K562 (cell line): ENCODE results near the gene BNIPL. TPM values are rescaled to one million over a fixed set of nuclear protein-coding genes. Genes with fewer than 3 reads are reported as not detected.

Experiments
- ATF1 ChIP-seq, 2 experiments: fragments of 450-650 bp in 1 of 2; IDR thresholded peaks; 2 replicates each; pipeline ENCODE4 v1.6.1; 2016; ENCODE audit warnings: missing compliant biosample characterization in 1 of 2, missing genetic modification characterization in 1 of 2
- CBFA2T2 ChIP-seq: fragments of 450-650 bp; conservative IDR thresholded peaks from 2 replicates; pipeline ENCODE4 v1.6.1; 2017; ENCODE audit warnings: mild to moderate bottlenecking
- EWSR1 ChIP-seq: fragments of 450-650 bp; IDR thresholded peaks from 2 replicates; pipeline ENCODE4 v1.6.1; 2018; ENCODE audit warnings: borderline replicate concordance, mild to moderate bottlenecking, low read depth, moderate library complexity; ENCODE audit not compliant: partially characterized antibody
- FOXA1 ChIP-seq: fragments of 450-650 bp; IDR thresholded peaks from 2 replicates; pipeline ENCODE4 v1.6.1; 2016; ENCODE audit warnings: mild to moderate bottlenecking, borderline replicate concordance
- HMG20A ChIP-seq: fragments of 450-650 bp; formaldehyde crosslinking; conservative IDR thresholded peaks from 2 replicates; pipeline ENCODE4 v1.4.0; 2020; ENCODE audit warnings: mild to moderate bottlenecking, mixed read lengths
- ILK ChIP-seq: fragments of 450-650 bp; IDR thresholded peaks from 2 replicates; pipeline ENCODE4 v1.6.1; 2016; ENCODE audit warnings: missing genetic modification characterization, low read depth, mild to moderate bottlenecking, missing compliant biosample characterization, moderate library complexity, borderline replicate concordance
- KAT7 ChIP-seq: sonication (generic); formaldehyde crosslinking; IDR thresholded peaks from 2 replicates; pipeline ENCODE4 v1.8.0; 2022; ENCODE audit warnings: missing genetic modification reagents, mild to moderate bottlenecking, borderline replicate concordance
- MCM7 ChIP-seq, 2 experiments: fragments of 450-650 bp; IDR thresholded peaks; 2 replicates each; pipeline ENCODE4 v1.6.1; 2016 to 2018
- PCBP2 ChIP-seq: fragments of 200-400 bp; formaldehyde crosslinking; IDR thresholded peaks from 2 replicates; pipeline ENCODE4 v1.6.1; 2018; ENCODE audit warnings: low read length, low read depth, mild to moderate bottlenecking, moderate library complexity; ENCODE audit not compliant: poor library complexity, severe bottlenecking
- RFX5 ChIP-seq: IDR thresholded peaks from 2 replicates; pipeline ENCODE4 v1.6.1; 2011; ENCODE audit warnings: low read depth, mild to moderate bottlenecking, improper control_type of control experiment, low read length
- SMARCC2 ChIP-seq: fragments of 450-650 bp; IDR thresholded peaks from 2 replicates; pipeline ENCODE4 v1.6.1; 2017; ENCODE audit warnings: antibody characterized with exemption, moderate library complexity, mild to moderate bottlenecking, low read depth
- SMARCE1 ChIP-seq: fragments of 450-650 bp; IDR thresholded peaks from 2 replicates; pipeline ENCODE4 v1.7.1; 2016; ENCODE audit warnings: mild to moderate bottlenecking
- SP2 ChIP-seq: IDR thresholded peaks from 2 replicates; pipeline ENCODE4 v1.6.1; 2011; ENCODE audit warnings: mild to moderate bottlenecking, low read depth, low read length, moderate library complexity; ENCODE audit not compliant: poor library complexity, severe bottlenecking; ENCODE audit errors: extremely low read depth
- STAG1 ChIP-seq: sonication (generic); formaldehyde crosslinking; IDR thresholded peaks from 2 replicates; pipeline ENCODE4 v1.5.0; 2020; ENCODE audit warnings: missing genetic modification reagents, borderline replicate concordance
- TARDBP ChIP-seq: fragments of 450-650 bp; IDR thresholded peaks from 2 replicates; pipeline ENCODE4 v1.6.1; 2016
- TCF7L2 ChIP-seq: fragments of 150-350 bp; IDR thresholded peaks from 2 replicates; pipeline ENCODE4 v1.6.1; 2016; ENCODE audit warnings: low read depth, mild to moderate bottlenecking, low read length, moderate library complexity
- ZBED1 ChIP-seq: IDR thresholded peaks from 2 replicates; pipeline ENCODE4 v1.6.1; 2014
- ZBTB1 ChIP-seq: sonication (generic); formaldehyde crosslinking; IDR thresholded peaks from 2 replicates; pipeline ENCODE4 v1.8.1; 2023; ENCODE audit warnings: missing genetic modification reagents, low read depth, mild to moderate bottlenecking, borderline replicate concordance
- ZKSCAN1 ChIP-seq: fragments of 150-350 bp; IDR thresholded peaks from 2 replicates; pipeline ENCODE4 v1.6.1; 2016; ENCODE audit warnings: low read depth, low read length
- ZNF174 ChIP-seq: fragments of 250-450 bp; sonication (Bioruptor Pico); IDR thresholded peaks from 2 replicates; pipeline ENCODE4 v1.4.0; 2020; ENCODE audit warnings: mild to moderate bottlenecking
- ZNF431 ChIP-seq: sonication (generic); formaldehyde crosslinking; IDR thresholded peaks from 2 replicates; pipeline ENCODE4 v1.8.0; 2022; ENCODE audit warnings: mild to moderate bottlenecking, missing genetic modification reagents
- ZNF583 ChIP-seq: fragments of 250-450 bp; sonication (Bioruptor Pico); IDR thresholded peaks from 2 replicates; pipeline ENCODE4 v1.4.0; 2020
- ZNF644 ChIP-seq: fragments of 200-800 bp; sonication (Bioruptor generic); IDR thresholded peaks from 2 replicates; pipeline ENCODE4 v1.6.1; 2016; ENCODE audit warnings: low read depth, missing genetic modification characterization, missing compliant biosample characterization
- ZNF766 ChIP-seq: fragments of 200-800 bp; sonication (Bioruptor generic); conservative IDR thresholded peaks from 2 replicates; pipeline ENCODE4 v1.6.1; 2016; ENCODE audit warnings: missing genetic modification characterization, missing compliant biosample characterization
- ZNF785 ChIP-seq: fragments of 250-450 bp; sonication (Bioruptor Pico); IDR thresholded peaks from 2 replicates; pipeline ENCODE4 v1.4.0; 2020; ENCODE audit warnings: mild to moderate bottlenecking
- polyA plus RNA-seq, 8 experiments: library from polyadenylated mRNA; depleted of rRNA in 4 of 8; stranded (reverse) in 5 of 8; unstranded in 3 of 8; fragments of >200 nt; fragmentation: Nextera tagmentation in 2 of 8; fragmentation: Illumina TruSeq in 1 of 8; extraction: Ambion mirVana in 2 of 8; extraction: Trizol in 1 of 8; gene quantifications; 2 replicates each; pipeline versions ENCODE4 v1.2.1 to v1.2.3, GENCODE V29; 2011 to 2014; ENCODE audit warnings: inconsistent platforms in 1 of 8, missing spikeins in 1 of 8
- total RNA-seq, 7 experiments: library from RNA; depleted of rRNA in 6 of 7; stranded (reverse); fragments of >200 nt in 6 of 7; fragmentation: Illumina TruSeq in 2 of 7; extraction: Trizol in 2 of 7; gene quantifications; 2 replicates each; pipeline versions ENCODE4 v1.2.1 to v1.2.3, GENCODE V29; 2011 to 2021; ENCODE audit warnings: low replicate concordance in 1 of 7
- TF ChIP-seq, protein P1 (sequence below): sonication (generic); formaldehyde crosslinking; IDR thresholded peaks from 2 replicates; pipeline ENCODE4 v1.8.0; 2022; ENCODE audit warnings: mild to moderate bottlenecking, missing genetic modification reagents

The BNIPL gene
- total and polyA plus RNA-seq, 9 of the 15 experiments (the other 6 are each of a cell fraction or from before 2014, with no cell fraction given), result 0.08 to 1.4 (median 0.68) TPM

DNA sequence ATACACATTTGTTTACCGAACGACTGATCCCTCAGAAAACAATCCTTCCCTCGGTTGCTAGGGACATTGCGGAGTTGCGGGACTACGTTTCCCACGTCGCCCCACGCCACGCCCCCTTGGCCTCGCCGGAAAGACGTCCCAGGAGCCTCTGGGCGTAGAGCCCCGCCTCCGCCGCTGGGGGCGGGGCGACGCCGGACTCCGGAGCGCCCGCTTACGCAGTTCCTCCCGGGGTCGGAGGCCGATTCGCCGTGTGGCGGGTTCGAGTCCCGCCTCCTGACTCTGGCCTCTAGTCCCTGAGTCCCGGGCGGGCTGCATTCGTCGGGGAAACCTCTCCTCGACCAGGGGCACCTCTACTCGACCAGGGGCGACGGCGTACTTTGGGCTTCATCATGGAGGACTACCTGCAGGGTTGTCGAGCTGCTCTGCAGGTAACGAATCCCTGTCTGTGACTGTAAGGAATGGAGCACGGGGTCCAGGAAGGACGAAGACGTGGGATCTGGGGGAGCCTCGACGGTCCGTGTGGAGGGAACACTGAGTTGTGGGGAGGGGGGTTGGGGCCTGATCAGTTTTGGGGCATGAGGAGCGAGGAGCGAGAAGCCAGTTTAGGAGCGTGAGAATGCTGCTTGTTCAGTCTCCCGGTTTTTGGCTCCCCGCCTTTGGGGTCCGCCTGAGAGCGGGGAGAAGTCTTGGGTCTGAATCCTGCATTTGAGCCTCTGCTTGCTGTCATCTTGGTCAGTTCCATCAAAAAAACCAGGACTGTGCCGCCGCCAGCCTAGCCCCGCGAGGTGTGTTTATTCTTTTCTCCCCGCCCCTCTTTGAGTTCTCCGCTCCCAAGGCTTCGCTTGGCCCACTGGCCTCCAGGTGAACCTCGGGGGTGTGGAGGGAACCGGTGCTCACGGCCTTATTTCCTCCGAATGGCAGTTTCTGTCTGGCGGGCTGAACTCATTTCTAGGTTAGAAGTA, 27.9 kb upstream of the BNIPL start, which contains the start of gene PRUNE1 (continued):
- TF ChIP-seq TARDBP, result no peak
- no peak for TF ChIP-seq TCF7L2
- no peak for TF ChIP-seq ZNF644 (tag)
- TF ChIP-seq SMARCC2, result no peak
- peak; percentile 47; the same call in 1 of the 2 replicates for TF ChIP-seq SMARCE1
- TF ChIP-seq KAT7 (CRISPR knock-in tag), result peak; percentile 33; the same call in 1 of the 2 replicates
- TF ChIP-seq ZNF766 (CRISPR knock-in tag), result 0 out of 2 replicates have a peak, but pooled peaks have one; percentile 3
- no peak for TF ChIP-seq FOXA1
- no peak for TF ChIP-seq HMG20A (CRISPR knock-in tag)
- no peak for TF ChIP-seq ZNF174 (CRISPR knock-in tag)
- no peak for TF ChIP-seq ZNF583 (CRISPR knock-in tag)
- no peak; the same call in 1 of the 2 replicates for TF ChIP-seq ZBTB1 (CRISPR knock-in tag)
- TF ChIP-seq ZNF785, result no peak
- no peak for TF ChIP-seq STAG1
- no peak for TF ChIP-seq ILK
- no peak for TF ChIP-seq MCM7 (IDR thresholded peaks at IDR 0.05)
- no peak for TF ChIP-seq EWSR1
- TF ChIP-seq PCBP2, result no peak
- no peak for TF ChIP-seq CBFA2T2
- no peak for TF ChIP-seq ZBED1
- TF ChIP-seq, protein P1, sequence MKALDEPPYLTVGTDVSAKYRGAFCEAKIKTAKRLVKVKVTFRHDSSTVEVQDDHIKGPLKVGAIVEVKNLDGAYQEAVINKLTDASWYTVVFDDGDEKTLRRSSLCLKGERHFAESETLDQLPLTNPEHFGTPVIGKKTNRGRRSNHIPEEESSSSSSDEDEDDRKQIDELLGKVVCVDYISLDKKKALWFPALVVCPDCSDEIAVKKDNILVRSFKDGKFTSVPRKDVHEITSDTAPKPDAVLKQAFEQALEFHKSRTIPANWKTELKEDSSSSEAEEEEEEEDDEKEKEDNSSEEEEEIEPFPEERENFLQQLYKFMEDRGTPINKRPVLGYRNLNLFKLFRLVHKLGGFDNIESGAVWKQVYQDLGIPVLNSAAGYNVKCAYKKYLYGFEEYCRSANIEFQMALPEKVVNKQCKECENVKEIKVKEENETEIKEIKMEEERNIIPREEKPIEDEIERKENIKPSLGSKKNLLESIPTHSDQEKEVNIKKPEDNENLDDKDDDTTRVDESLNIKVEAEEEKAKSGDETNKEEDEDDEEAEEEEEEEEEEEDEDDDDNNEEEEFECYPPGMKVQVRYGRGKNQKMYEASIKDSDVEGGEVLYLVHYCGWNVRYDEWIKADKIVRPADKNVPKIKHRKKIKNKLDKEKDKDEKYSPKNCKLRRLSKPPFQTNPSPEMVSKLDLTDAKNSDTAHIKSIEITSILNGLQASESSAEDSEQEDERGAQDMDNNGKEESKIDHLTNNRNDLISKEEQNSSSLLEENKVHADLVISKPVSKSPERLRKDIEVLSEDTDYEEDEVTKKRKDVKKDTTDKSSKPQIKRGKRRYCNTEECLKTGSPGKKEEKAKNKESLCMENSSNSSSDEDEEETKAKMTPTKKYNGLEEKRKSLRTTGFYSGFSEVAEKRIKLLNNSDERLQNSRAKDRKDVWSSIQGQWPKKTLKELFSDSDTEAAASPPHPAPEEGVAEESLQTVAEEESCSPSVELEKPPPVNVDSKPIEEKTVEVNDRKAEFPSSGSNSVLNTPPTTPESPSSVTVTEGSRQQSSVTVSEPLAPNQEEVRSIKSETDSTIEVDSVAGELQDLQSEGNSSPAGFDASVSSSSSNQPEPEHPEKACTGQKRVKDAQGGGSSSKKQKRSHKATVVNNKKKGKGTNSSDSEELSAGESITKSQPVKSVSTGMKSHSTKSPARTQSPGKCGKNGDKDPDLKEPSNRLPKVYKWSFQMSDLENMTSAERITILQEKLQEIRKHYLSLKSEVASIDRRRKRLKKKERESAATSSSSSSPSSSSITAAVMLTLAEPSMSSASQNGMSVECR (CRISPR knock-in tag), result peak; percentile 55; the same call in 1 of the 2 replicates
- no peak for TF ChIP-seq ZNF431 (CRISPR knock-in tag)
- no peak for TF ChIP-seq ATF1 (CRISPR knock-in tag; IDR thresholded peaks at IDR 0.05)
- peak; percentile 94 for TF ChIP-seq ATF1 (tag; IDR thresholded peaks at IDR 0.05)
- peak; percentile 62; the same call in 1 of the 2 replicates for TF ChIP-seq RFX5
- peak; percentile 29; the same call in 1 of the 2 replicates for TF ChIP-seq ZKSCAN1
- TF ChIP-seq SP2, result no peak
